K562 treated with DMSO at 1 percent for 4 hours (cell line): ENCODE results near the gene LALBA. TPM values are rescaled to one million over a fixed set of nuclear protein-coding genes. Genes with fewer than 3 reads are reported as not detected.

Source experiments
- total RNA-seq: library from RNA; unstranded; fragments of 300-600 nt; gene quantifications from 2 replicates; pipeline ENCODE4 v1.2.3, GENCODE V29; 2022; ENCODE audit not compliant: insufficient read depth

LALBA gene
- 1.5 TPM in 1 of 2 replicates, not detected in the other for total RNA-seq

DNA sequence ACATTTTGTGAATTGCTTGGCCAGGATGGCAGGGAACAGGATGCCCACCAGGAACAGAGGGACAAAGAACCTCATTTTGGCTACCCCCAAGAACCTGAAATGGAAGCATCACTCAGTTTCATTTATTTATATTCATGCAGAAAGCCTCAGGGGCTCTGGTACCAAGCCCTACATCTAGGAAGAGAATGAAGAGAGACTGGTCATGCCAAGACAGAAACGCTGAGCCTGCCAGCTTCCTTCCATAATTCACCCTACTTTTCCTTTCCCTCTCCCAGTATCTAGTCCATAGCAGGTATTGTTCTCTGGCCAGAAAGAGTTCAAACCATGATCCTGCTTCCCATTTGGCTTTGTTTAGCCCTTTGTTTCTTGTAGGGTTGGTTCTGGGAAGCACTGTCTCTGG lies at the start of gene LALBA:
Gene LALBA, minus strand, starts transcription at position 101 of the 400 bp plus-strand sequence. Its CDS starts 26 bp downstream, at position 75.

DNA sequence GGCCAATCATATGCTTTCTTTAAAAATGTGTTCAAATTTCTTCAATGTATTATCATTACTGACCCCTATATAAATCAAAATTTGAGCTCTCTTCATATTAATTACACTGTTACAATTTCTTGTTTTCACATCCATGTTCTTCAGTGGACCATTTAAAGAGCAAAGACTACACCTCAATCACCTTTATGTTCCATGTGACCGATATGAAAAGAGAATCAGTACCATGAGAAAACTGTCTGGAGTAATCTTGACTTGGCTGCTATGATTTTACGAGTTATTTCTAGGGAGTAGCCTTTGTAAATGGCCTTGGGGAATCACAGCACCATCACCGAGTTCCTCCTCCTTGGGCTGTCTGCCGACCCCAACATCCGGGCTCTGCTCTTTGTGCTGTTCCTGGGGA lies 44.5 kb downstream of the LALBA start, which contains the start of gene OR8S1:
Gene OR8S1, plus strand, starts transcription at position 301 of the 400 bp plus-strand sequence. Its CDS starts 0 bp downstream, at position 301.

Other genes starting within 250 kb of the LALBA start
- 6.4 and 10.2 TPM in 2 replicates for gene ZNF641, start 219.1 kb downstream of the LALBA start, total RNA-seq
- gene ANP32D, start 97.5 kb downstream of the LALBA start, total RNA-seq: not detected in 2 replicates
- not detected in 2 replicates for gene C12orf54, start 87.5 kb downstream of the LALBA start, total RNA-seq
- not detected in 2 replicates for gene OR8S1, start 44.4 kb downstream of the LALBA start, total RNA-seq
- 25.6 and 33.3 TPM in 2 replicates for gene KANSL2, start 112.2 kb upstream of the LALBA start, total RNA-seq
- 13.2 and 19.5 TPM in 2 replicates for gene CCNT1, start 146.7 kb upstream of the LALBA start, total RNA-seq
- gene ADCY6, start 219.0 kb upstream of the LALBA start, total RNA-seq: 0.46 and 0.79 TPM in 2 replicates
- 1.4 and 2.4 TPM in 2 replicates for gene CACNB3, start 248.4 kb upstream of the LALBA start, total RNA-seq